ENCODE measurements around the gene NEK11.

DNA sequence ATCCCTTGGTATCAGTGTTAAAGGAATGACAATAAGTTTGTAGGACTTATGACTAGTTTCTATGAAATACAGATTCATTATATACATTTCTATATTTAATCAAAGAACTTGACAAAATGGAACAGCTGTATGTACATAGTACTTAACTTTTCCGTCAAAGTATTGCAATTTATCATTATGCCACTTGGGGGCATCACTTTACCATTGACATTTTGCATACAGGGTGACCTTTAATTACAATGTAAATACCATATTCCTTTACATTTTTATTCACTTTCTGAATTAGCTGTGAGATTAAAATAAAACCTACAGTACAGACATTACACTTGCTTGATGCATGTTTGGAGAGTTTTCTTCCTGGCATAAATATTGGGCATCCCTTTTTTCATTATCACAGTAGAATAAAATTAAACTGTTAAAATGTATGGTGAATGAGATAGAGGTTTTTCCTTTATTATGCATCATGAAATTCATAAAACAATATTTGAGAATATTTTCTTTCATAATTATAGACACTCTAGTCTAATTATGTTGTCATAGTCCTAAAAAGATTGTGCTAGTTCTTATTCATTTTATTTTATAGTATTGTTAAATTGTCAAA is 6.9 kb downstream of the NEK11 start:
- TF ChIP-seq, protein P1, sequence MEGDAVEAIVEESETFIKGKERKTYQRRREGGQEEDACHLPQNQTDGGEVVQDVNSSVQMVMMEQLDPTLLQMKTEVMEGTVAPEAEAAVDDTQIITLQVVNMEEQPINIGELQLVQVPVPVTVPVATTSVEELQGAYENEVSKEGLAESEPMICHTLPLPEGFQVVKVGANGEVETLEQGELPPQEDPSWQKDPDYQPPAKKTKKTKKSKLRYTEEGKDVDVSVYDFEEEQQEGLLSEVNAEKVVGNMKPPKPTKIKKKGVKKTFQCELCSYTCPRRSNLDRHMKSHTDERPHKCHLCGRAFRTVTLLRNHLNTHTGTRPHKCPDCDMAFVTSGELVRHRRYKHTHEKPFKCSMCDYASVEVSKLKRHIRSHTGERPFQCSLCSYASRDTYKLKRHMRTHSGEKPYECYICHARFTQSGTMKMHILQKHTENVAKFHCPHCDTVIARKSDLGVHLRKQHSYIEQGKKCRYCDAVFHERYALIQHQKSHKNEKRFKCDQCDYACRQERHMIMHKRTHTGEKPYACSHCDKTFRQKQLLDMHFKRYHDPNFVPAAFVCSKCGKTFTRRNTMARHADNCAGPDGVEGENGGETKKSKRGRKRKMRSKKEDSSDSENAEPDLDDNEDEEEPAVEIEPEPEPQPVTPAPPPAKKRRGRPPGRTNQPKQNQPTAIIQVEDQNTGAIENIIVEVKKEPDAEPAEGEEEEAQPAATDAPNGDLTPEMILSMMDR (IDR thresholded peaks at IDR 0.05) = peak in 5 of 6 experiments; percentile 32 to 66 (median 46)
- TF ChIP-seq POLR2A (IDR thresholded peaks at IDR 0.05) = no peak
